H54 (cell line): ENCODE measurements around the gene MLXIPL.
"Not testable (repeated sequence)": the region's sequence is repeated elsewhere in the genome, so short reads cannot be mapped to it uniquely, and the experiment has no call there.

Experiments
- DNase-seq: peaks from one replicate; pipeline ENCODE4 v3.0.0; 2011; ENCODE audit warnings: low spot score, mixed read lengths; ENCODE audit not compliant: insufficient read length
- FAIRE-seq: peaks from 3 replicates; lab custom pipeline; 2011; peaks lifted over from hg19 to GRCh38; lab: Jason Lieb, UNC
- POLR2A ChIP-seq: IDR thresholded peaks from 2 replicates; pipeline ENCODE4 v1.6.1; 2011; ENCODE audit warnings: low read depth, mild to moderate bottlenecking, low read length

The MLXIPL gene

GRCh38 chr7:73613954-73614735 lies 10.2 kb downstream of the MLXIPL start:
- peak; percentile 52 for DNase-seq
- FAIRE-seq = no peak
- no peak for TF ChIP-seq POLR2A

GRCh38 chr7:73612598-73613269 lies 11.6 kb downstream of the MLXIPL start:
- no peak for TF ChIP-seq POLR2A
- FAIRE-seq (no peak), DNase-seq (peak; percentile 59)

GRCh38 chr7:73611017-73611555 lies 13.2 kb downstream of the MLXIPL start:
- FAIRE-seq (no peak), DNase-seq (no peak)
- no peak for TF ChIP-seq POLR2A

- FAIRE-seq (no peak), DNase-seq (no peak)
- TF ChIP-seq POLR2A = no peak
These were observed 14.2 kb downstream of the MLXIPL start for GRCh38 chr7:73610105-73610504.

DNA sequence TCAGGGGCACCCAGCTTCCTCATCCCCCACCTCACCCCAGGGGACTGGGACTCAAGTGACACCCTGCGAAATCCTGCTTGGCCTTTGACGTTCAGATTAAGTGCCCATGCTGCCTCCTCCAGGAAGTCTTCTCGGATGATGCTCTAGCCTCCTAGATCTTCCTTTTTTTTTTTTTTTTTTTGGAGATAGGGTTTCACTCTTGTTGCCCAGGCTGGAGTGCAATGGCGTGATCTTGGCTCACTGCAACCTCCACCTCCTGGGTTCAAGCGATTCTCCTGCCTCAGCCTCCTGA lies 16.7 kb downstream of the MLXIPL start:
- FAIRE-seq, DNase-seq: not testable (repeated sequence)

DNA sequence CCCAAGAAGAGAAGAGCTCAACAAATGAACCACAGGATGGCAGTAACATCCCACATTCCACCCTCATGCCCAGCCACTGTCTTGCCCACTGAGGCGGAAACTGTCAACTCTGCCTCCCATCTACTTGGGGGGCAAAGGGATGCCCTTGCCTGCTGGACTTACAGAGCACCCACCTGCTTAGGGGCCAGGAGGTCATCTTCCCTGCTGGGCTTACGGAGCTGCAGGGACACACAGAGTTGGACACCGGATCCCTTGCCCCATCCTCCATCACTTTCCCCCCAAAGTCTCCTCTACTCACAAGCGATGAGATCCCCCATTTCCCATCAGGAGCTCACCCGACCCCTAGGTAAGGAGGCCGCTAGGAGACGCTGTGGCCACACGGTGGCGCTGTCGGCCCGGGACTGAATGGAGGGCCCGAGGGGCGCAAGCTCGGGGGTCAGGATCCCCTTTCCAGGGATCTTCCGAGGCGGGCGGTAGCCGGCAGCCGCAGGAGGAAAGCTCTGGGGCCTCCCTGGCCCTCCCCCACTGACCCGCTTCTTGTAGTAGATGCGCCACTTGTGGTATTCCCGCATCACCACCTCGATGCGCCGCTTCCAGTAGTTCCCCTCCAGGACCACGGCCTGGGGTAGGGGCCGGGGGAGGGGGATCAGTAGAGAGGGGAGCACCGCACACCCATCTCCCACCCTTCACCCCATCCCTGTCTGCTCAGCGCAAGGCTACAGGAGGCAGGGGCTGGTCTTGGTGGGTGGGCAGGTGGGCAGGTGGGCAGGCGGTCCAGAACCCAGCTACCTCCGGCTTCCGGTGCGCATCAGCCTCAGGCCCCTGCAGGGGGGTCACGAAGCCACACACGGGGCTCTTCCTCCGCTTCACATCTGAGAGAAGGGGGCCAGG lies 17.3 kb downstream of the MLXIPL start:
- DNase-seq (peak; percentile 63), FAIRE-seq (no peak)
- no peak for TF ChIP-seq POLR2A

GRCh38 chr7:73605601-73606220 lies 18.6 kb downstream of the MLXIPL start:
- FAIRE-seq (no peak), DNase-seq (no peak)
- TF ChIP-seq POLR2A = no peak

- no peak for FAIRE-seq
- no peak for TF ChIP-seq POLR2A
- peak; percentile 58 for DNase-seq
These were observed 21.3 kb downstream of the MLXIPL start for GRCh38 chr7:73602721-73603651.

GRCh38 chr7:73599916-73600315 lies 24.4 kb downstream of the MLXIPL start:
- TF ChIP-seq POLR2A = no peak
- no peak for FAIRE-seq
- DNase-seq = no peak

GRCh38 chr7:73599151-73599882 lies 25.0 kb downstream of the MLXIPL start:
- FAIRE-seq (no peak), DNase-seq (no peak)
- TF ChIP-seq POLR2A = no peak

- DNase-seq (no peak), FAIRE-seq (no peak)
- no peak for TF ChIP-seq POLR2A
These were observed 26.1 kb downstream of the MLXIPL start for GRCh38 chr7:73597978-73598782.
